ENCODE results near the gene SULT2A1.

- TF ChIP-seq CTCF (IDR thresholded peaks at IDR 0.05) (no peak), ZFX (IDR thresholded peaks at IDR 0.05; ENCODE audit: borderline replicate concordance) (no peak)
Observed at GRCh38 chr19:47865166-47865565, 20.9 kb downstream of the SULT2A1 start.

Measured in 22Rv1 (cell line).